Measurements from ENCODE around the gene PRTFDC1.

GRCh38 chr10:24826009-24826408 is 126.4 kb downstream of the PRTFDC1 start:
- TF ChIP-seq EZH2 (optimal IDR thresholded peaks at IDR 0.05; ENCODE audit: low read depth, low read length) (no peak), CTCF (IDR thresholded peaks at IDR 0.05; ENCODE audit: low read length) (no peak), EZH2phosphoT487 (IDR thresholded peaks at IDR 0.05; ENCODE audit: low read length) (no peak)
